ENCODE measurements around the gene HEXB.

The HEXB gene

DNA sequence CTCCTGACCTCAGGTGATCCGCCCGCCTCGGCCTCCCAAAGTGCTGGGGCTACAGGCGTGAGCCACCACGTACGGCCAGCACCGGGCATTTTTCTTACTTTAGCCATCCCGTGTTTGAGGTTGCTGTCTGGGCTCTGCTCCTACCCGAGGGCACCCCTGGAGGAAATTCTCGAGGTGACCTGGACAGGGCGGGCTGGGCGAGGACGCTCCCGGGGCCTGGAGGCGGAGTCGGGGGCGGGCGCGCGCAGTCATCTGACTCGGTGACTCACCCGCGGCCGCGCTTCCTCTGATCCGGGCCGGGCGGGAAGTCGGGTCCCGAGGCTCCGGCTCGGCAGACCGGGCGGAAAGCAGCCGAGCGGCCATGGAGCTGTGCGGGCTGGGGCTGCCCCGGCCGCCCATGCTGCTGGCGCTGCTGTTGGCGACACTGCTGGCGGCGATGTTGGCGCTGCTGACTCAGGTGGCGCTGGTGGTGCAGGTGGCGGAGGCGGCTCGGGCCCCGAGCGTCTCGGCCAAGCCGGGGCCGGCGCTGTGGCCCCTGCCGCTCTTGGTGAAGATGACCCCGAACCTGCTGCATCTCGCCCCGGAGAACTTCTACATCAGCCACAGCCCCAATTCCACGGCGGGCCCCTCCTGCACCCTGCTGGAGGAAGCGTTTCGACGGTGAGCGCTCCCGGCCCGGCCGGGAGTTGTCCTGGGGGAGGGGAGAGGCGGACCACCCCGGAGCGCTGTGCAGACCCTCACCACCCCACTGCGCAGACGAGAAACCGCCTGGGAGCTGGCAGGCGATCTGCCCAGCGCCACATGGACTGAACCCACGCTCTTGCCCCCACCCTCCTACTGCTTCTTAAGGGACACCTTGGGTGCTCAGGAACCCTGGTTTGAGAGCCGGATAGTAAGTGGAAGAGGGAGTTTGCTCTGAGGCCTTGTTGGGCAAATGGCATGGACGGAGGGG, at the start of gene HEXB:
TSS of gene HEXB (plus strand) at position 334 of the 952 bp plus-strand sequence. CDS start at position 362, 28 bp downstream.
- DNase-seq, result peak; percentile 83

DNA sequence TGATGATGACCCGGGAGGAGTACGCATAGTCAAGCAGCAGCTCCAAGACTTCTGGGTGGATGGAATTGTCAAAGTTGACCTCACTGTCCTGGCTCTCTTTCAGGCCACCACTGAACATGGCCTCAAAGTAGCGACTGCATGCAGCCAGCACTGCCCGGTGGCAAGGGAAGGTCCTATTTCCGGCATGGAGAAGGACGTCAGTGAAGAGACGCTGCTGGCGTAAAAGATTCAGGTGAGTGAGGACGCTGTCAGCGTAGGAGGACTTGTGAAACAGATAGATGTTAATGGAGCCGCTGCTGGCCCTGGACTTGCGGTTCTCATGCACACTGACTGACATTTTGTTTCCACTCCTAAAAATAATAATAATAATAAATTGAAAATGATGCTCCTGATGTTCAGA, 48.9 kb upstream of the HEXB start:
- no peak for DNase-seq

DNA sequence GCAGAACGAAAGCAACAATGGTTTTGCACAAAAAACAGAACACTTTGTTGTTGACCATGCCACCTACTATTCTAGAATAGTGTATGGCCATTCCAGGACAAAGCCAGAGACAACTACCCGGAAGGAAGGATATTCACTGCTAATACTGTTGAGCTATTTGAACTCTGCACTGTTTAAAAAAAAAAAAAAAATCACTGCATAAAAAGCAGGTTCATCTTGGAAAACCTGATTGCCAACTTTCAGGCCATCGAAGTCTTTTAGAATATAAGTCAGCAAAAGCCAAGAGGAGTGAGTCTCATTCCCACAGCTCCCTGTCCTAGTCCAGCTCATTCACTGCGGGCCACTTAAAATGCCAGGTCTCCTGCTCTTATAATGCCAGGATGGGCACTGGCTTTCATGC, 48.5 kb upstream of the HEXB start:
- no peak for DNase-seq

DNA sequence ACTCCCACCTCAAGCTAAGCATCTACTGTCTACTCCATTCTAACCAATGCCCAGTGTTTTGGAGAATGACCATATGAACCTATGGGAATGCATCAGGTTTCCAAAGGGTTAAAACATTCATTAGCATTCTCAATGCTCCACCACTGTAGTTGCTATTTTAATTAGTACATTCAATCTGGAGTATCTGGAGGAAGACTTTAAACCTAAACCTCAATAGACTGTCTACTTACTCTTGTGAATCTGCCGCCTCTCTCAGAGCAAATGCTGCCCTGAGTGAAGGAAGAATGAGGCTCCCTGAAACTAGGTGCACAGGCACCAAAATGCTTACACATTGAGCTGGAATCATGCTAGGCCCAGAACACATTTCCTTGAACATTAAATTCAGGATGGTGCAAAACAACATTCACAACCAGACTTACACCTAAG, 46.5 kb upstream of the HEXB start:
- DNase-seq, result no peak

DNA sequence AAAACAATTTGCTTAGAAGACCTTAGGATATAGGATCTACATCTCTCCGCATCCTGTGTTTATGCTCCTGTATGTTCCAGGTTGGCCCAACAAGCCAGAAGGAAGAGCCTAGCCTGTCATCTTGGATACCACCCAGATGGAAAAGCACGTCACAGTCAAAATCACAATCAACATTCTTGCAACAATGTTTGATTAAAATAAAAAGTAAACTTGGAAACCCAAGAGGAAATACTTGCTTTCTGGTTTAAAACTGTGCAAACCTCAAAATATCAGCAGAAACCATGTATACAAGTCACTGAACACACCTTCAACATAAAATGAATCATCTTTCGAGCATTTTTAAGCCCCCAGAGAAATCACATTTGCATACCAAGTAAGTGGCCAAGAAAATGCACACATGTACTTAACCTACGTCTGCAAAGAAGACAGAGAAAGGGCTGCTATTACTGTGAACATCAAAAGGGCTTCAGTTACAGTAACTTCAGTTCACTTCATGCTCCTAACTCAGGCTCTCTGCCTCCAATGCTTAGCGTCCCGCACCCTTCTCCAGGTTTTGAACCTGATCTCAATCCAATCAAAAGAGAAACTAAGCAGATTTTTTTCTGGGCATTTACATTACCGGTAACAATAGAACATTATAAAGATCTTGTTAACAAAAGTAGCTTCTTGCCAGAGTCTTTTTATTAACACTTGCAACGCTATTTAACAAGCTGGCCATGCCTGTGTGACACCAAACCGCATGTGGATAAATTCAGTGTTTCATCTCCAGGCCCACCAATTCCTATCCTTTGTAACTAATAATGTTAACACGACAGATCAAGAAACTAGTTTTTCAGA, 45.8 kb upstream of the HEXB start:
- peak; percentile 5 for DNase-seq

DNA sequence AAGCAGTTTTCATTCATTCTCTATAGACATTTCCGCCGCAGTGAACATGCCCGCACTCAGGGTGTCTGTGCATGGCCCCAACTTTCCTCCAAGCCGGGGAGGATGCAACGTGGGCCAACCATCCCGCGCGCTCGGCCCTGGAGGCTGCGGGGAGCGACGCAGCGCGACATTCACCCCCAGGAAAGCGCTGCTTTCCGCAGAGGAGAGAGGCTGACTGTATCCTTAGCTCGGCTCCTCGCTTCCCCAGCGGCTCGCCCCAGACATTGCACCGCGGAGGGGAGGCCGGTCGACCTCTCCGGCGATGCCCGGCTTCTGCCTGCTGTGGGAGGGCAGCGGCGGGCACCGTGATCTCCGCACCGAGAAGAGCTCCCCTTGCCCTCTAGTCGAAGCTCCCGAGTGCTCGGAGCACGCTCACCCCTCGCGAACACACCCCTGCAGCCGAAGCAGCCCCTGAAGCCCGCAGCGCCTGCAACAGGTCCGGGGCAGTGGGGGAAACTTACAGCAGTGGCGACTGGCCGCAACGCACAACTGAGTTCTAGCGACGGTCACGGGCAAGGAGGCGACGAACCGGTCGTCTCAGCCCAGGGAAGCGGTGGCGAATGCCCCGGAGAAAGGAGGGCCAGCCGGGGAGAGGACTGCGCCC, 45.1 kb upstream of the HEXB start:
- DNase-seq, result peak; percentile 25

DNA sequence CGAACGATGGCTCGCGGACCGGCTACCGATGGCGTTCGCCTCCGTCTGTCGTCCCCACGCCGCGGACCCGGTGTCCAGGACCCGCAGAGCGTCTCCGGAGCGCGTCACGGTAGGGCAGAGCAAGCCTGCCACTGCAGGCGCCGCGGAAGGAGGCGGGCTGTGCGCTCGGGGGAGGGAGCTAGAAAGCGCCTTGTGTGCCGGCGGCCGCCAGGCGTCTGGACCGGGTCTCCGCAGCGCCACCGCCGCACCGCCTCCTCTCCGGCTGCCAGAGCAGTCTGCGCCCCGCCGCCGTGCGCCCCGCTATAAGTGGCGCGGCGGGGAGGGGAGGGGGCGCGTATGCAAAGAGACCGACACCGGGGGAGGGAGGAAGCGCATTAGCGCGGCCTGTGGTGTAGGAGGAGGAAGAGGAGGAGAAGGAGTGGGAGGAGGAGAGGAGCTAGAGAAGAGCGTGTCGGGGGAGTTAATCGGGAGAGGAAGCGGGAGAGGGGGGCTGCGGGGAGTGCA, 44.5 kb upstream of the HEXB start, which contains the start of gene ENC1:
TSS of gene ENC1 (minus strand) at position 279 of the 504 bp plus-strand sequence. CDS start 4,243 bp downstream, outside the sequence.
- peak; percentile 74 for DNase-seq

DNA sequence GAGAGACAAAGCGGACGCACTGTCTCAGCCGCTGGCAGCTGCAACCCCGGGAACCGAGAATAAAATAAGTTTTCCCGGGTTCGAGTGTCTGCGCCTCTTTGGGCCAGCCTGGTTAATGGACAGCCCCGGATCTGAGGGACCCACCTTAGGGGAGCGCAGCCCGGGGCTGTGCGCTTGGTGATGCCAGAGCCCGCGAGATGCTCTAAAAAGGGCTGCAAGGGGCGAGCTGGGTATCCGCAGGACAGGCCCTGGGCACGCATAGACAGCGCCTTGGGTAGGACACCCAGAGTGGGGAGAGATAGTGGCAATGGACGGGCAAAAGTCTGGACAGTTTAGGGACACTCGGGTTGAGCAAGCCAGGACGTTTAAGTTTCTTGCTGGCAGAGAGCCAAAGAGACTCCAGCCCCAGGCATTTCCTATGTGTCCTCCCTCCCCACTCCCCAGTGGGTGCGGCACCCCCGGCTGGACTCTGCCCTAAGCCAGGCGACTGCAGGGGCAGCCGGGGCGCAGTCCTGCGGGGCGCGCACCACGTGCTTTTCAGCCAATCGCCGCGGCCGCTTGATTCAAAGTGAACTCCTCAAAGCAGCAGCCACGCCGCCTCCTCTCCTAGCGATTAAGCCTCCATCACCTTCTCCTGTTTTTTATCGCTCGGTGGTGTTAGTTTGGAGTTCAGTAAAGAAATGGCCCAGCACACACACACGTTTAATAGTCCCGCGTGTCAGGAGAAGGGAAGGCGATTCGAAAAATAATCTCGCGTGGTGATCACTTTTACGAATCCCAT, 43.9 kb upstream of the HEXB start:
- DNase-seq, result peak; percentile 19

DNA sequence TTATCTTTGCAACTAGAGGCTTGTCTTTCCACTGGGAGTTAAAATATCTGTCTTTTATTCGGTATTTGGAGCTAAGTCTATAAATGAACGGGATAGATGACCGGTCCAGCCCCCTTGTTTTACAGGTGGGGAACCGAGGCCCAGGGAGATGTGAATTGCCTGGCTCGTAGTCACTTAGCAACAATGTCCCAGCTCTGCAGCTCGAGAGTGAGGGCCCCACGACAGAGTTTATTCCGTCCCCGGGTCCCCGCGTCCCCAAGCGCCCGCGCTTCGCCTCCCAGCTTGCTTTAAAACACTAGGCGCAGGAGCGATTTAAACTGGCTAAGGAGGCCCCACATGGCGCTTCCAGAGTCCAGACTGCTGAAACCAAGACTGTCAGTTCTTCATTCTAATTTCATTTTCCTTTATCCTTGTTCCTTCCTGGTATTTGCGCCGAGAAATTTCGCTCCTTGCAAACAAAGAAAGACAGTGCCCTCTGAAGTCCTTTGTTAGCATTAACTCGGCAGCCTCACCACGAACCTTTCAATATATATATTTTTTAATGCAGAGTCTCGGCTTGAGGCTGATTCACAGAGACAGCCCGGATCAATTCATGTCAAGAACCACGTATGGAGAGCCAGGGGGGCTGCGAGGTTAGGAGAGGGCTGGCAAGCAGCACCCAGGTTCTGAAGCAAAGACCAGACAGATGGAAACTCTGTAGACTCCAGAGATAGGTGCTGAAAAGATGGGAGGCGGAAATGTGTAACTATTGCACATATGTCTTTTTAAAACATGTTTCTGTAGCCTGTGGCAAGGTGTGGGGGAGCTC, 43.1 kb upstream of the HEXB start:
- DNase-seq, result peak; percentile 22

DNA sequence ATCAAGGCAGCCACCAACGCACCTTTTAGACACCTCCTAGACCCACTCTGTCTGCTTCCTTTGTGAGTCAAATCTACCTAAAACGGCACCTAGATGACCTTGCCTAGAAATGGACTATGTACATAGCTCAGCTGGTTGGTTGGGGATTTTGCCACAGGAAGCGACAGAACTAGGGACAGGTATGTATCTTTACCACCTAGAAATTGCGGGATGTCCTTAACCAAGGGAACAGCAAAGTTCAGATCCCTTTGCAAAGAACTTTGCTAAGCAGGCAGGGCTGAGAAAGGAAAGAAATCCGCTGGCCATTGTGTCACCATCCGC, 42.5 kb upstream of the HEXB start:
- DNase-seq, result no peak

DNA sequence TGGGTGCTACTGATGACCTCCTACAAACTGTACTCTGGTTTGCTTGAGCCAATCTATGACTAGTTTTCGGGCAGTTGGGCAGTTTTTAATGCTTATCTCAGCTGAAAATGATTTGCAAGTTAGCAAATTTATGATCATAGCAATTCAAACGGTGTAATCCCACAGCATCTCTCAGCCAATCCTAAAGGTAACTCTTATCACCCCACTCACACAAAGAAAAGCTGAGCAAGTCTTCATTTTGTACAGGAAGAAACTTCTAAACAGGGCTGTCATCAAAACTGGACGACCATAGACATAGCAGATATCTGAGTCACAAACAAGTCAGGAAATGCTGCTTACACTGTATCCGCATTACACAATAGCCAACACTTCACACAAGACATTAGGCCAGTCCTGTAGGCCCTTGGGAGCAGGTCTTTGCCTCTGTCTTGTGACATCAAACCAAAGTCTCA, 41.9 kb upstream of the HEXB start:
- DNase-seq, result no peak

DNA sequence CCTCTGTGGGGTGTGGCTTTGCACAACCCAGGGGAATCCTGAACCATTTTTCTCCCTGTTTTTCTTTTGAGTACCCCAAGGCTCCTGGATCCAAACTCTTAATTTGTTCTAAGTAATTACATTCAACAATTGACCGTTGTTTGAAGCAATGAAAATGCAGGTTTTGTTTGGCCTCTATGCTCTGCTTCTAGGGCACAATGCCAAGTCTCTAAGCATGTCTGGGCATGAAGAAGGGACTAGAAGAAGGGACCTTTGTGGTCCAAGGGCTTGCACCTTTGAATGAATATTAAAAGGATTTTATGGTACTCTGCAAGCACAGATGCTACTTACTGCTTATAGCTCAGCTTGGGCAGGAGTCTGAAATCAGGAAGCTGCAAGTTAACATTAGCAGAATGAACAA, 37.9 kb upstream of the HEXB start:
- no peak for DNase-seq

DNA sequence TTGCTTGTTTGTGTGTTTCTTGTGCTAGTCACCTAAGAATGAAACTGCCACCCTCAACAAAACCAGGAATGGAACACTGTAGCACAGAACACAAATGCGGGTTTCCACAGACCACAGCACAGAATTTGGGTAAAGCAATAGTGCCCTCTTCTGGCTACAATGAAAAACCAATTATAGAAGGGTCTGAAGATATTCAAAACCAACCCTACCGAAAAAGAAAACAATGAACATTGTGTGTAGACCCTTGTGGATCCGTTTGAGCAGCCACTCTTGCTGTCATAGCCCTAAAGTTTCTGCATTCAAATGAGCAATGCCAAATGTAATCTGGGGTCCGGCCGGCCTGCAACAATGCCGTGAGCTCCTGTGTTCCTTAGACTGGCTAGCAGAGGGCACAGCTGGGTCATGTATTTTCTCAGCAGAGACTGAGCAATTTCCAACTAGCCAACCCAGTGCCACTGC, 36.2 kb upstream of the HEXB start:
- peak; percentile 68 for DNase-seq

DNA sequence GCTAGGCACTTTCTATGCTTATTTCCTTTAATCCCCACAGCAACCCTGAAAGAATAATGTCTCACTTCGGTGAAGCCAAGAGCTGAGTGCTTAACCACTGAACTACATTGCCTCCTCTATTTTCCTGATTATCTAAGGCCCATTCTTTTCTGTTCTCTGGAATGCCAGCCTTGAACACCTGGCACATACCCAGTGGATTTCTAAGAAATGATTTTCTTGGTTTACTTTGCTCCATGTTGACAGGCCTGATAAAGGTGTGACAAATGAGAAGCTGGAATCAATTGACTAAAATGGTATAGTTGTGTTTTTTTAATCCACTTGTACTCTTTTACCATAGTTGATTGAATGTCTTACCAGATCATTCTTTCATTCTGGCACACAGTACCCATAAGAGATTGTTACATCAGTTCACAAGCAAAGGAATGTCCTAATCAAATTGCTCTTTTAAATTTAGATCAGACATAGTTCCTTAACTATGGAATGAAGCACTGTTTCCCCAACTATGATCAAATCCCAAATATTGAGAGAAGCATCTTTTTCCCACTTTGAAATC, 35.5 kb upstream of the HEXB start:
- DNase-seq, result no peak

DNA sequence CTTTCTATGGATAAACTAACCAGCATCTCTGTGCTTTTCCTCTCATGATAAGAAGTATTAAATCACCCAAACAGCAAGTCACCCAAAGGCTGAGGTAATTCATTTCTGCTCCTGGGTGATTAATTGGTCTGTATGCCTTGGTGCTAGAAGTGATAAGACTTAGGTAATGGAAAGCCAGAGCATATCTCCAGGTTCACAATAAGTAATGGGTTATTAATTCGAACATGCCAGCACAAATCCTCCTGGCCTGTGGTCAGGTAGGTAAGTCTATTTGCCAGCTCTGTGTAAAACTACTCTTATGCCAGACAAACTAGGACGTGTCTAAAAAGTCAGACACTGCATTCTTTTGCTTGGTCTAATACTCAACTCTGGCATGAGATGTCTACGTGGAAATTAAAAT, 33.3 kb upstream of the HEXB start:
- DNase-seq, result no peak

DNA sequence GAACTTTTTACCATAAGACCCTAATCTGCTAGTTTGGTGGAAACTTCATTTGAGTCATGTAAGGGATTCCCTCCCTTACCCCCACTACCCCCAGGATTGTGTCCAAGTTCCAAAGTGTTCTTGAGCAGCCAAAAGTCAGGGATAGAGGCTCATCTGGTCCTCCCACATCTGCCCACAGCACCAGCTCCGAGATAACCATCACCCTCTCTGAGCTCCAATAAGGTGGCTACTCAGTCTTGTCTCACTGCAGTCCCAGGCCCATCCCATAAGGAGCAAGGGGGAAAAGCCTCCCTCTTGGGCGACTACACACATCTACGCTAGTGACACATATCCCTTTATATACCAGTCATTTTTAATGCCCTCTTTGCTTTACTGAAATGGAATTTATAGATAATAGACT, 32.5 kb upstream of the HEXB start:
- no peak for DNase-seq

DNA sequence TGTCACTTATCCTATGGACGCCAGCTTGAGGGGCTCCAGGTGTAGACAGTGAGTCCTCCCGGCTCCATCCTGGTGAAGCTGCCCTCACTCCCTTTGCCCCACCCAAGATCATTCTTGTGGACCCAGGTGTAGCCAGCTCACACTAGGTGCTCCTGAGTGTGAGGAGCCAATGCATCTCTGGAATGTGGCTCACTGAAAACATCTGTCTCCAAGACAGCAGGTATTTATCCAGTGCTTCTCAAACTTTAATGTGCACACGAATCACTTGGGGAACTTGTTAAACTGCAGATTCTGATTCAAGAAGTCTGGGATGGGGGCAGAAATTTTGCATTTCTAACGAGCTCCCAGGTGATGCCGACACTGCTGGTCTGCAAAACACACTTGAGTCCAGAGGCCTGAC, 31.0 kb upstream of the HEXB start:
- no peak for DNase-seq

DNA sequence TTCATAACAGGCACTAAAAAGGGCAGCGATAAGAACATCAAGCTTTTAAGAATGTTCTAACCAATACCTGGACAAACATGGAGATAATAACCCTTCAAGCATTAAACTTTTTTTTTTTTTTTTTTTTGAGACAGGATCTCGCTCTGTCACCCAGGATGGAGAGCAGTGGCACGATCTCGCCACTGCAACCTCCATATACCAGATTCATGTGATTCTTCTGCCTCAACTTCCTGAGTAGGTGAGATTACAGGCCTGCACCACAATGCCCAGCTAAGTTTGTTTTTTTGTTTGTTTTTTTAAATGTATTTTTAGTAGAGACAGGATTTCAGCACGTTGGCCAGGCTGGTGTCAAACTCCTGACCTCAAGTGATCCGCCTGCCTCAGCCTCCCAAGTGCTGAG, 29.8 kb upstream of the HEXB start:
- DNase-seq, result no peak

DNA sequence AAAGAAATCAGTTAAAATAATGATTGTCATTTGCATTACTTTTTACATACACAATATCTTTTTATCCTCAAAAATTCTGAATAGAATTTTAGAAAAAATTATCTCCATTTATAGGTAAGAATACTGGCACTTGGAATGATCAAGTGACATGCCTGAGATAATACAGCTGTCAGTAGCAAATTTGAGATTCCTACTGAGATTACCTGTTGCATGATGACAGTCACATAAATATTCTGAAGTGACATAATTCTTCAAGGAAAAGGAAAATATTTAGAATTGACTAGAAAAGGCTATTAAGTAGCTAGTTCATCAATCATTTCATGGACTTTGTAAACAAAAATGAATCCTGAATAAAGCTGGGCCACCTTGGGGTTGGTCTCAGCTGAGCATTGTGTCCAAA, 29.3 kb upstream of the HEXB start:
- DNase-seq, result no peak

DNA sequence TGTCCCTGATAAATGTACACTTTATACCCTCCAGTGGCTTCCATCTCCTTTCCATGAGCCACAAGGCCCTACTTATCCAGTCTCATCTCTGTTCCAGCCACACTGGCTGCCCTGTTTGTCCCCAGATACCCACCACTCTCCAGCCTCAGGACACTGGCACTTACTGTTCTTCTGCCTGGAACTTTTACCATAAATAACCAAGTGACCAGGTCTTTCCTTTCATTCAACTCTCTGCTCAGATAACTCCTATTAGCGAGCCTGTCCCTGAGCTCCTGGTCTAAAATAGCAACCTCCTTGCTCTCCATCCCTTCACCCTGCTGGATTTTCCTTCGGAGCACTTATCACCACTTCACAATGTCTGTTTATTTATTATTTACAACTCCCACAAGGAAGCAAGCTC, 27.9 kb upstream of the HEXB start:
- DNase-seq, result no peak

DNA sequence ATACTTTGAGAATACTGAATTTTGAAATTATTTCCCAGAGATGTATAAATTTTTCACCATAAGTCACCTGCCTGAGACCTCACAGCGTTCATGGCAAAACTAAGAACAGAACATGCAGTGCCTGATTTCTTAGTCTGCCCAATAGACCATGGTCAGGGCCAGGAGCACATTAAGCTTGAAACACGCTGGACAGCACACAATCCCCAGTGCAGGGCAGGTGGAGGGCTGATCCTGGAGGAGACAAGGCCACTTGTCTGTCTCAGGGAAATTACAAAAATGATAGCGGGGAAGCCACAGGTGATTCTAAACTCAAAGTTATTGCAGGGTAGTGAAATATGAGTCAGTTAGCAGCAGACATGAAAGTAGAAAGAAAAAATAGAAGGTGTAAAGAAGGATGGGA, 25.9 kb upstream of the HEXB start:
- DNase-seq, result no peak
